ENCODE results near the gene C2orf68. TPM values are rescaled to one million over a fixed set of nuclear protein-coding genes. Genes with fewer than 3 reads are reported as not detected.

C2orf68 gene
- total and polyA plus RNA-seq, 2 of the 13 experiments (the other 11 are each of a cell fraction or from before 2014, with no cell fraction given): 47.1 to 77.4 TPM

DNA sequence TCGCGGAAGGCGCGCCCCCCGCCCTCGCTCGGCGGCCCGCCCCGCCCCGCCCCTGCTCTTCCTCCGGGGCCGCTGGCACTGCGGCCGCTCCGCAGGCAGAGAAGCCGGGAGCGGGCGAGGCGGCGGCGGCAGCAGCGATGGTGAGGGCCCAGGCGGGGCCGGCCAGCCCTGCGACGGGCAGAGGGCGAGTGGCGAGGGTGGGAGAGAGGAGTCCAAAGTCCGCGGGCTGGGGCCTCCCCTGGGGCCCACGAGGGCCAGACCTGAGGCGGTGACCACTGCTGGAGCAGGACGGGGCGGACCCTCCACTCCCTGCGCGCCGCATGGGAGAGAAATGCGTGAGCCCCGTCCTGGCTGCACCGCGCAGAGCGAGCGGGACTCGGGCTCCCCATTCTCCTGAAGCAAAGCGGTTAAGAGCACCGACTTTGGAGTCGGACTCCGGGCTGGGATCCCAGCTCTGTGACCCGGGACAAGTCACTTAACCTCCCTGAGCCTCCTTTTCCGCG lies 27.5 kb downstream of the C2orf68 start, which contains the start of gene VAMP5 (continued):
- TF ChIP-seq JUND (CRISPR knock-in tag; IDR thresholded peaks at IDR 0.05) (0 out of 2 replicates have a peak, but pooled peaks have one; percentile 39), KDM6A (CRISPR knock-in tag; IDR thresholded peaks at IDR 0.05; ENCODE audit: low read depth) (peak; percentile 90), TCF7L2 (IDR thresholded peaks at IDR 0.05; ENCODE audit: low read depth, low read length) (no peak), ZNF20 (CRISPR knock-in tag; IDR thresholded peaks at IDR 0.05) (no peak; the same call in 1 of the 2 replicates), NONO (IDR thresholded peaks at IDR 0.05) (no peak), NONO (CRISPR knock-in tag; conservative IDR thresholded peaks at IDR 0.05) (peak; percentile 89), THAP11 (CRISPR knock-in tag; IDR thresholded peaks at IDR 0.05) (peak; percentile 7; the same call in 1 of the 2 replicates), ARNT2 (CRISPR knock-in tag; IDR thresholded peaks at IDR 0.05; ENCODE audit: low read depth) (peak; percentile 84), YEATS4 (CRISPR knock-in tag; IDR thresholded peaks at IDR 0.05; ENCODE audit: borderline replicate concordance) (peak; percentile 90), PAX8 (CRISPR knock-in tag; IDR thresholded peaks at IDR 0.05; ENCODE audit: borderline replicate concordance) (peak; percentile 78; the same call in 1 of the 2 replicates)
- TF ChIP-seq, protein P1, sequence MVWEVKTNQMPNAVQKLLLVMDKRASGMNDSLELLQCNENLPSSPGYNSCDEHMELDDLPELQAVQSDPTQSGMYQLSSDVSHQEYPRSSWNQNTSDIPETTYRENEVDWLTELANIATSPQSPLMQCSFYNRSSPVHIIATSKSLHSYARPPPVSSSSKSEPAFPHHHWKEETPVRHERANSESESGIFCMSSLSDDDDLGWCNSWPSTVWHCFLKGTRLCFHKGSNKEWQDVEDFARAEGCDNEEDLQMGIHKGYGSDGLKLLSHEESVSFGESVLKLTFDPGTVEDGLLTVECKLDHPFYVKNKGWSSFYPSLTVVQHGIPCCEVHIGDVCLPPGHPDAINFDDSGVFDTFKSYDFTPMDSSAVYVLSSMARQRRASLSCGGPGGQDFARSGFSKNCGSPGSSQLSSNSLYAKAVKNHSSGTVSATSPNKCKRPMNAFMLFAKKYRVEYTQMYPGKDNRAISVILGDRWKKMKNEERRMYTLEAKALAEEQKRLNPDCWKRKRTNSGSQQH (CRISPR knock-in tag; IDR thresholded peaks at IDR 0.05; ENCODE audit: low read depth): no peak
- TF ChIP-seq, protein P2, sequence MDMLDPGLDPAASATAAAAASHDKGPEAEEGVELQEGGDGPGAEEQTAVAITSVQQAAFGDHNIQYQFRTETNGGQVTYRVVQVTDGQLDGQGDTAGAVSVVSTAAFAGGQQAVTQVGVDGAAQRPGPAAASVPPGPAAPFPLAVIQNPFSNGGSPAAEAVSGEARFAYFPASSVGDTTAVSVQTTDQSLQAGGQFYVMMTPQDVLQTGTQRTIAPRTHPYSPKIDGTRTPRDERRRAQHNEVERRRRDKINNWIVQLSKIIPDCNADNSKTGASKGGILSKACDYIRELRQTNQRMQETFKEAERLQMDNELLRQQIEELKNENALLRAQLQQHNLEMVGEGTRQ (IDR thresholded peaks at IDR 0.05; ENCODE audit: low read depth, low read length): no peak; the same call in 1 of the 2 replicates
- TF ChIP-seq, protein P2 (CRISPR knock-in tag; IDR thresholded peaks at IDR 0.05; ENCODE audit: borderline replicate concordance): no peak; the same call in 1 of the 2 replicates
- TF ChIP-seq, protein P3, sequence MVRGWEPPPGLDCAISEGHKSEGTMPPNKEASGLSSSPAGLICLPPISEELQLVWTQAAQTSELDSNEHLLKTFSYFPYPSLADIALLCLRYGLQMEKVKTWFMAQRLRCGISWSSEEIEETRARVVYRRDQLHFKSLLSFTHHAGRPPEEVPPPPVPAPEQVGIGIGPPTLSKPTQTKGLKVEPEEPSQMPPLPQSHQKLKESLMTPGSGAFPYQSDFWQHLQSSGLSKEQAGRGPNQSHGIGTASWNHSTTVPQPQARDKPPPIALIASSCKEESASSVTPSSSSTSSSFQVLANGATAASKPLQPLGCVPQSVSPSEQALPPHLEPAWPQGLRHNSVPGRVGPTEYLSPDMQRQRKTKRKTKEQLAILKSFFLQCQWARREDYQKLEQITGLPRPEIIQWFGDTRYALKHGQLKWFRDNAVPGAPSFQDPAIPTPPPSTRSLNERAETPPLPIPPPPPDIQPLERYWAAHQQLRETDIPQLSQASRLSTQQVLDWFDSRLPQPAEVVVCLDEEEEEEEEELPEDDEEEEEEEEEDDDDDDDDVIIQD (CRISPR knock-in tag; IDR thresholded peaks at IDR 0.05; ENCODE audit: low read depth): no peak
- TF ChIP-seq, protein P4, sequence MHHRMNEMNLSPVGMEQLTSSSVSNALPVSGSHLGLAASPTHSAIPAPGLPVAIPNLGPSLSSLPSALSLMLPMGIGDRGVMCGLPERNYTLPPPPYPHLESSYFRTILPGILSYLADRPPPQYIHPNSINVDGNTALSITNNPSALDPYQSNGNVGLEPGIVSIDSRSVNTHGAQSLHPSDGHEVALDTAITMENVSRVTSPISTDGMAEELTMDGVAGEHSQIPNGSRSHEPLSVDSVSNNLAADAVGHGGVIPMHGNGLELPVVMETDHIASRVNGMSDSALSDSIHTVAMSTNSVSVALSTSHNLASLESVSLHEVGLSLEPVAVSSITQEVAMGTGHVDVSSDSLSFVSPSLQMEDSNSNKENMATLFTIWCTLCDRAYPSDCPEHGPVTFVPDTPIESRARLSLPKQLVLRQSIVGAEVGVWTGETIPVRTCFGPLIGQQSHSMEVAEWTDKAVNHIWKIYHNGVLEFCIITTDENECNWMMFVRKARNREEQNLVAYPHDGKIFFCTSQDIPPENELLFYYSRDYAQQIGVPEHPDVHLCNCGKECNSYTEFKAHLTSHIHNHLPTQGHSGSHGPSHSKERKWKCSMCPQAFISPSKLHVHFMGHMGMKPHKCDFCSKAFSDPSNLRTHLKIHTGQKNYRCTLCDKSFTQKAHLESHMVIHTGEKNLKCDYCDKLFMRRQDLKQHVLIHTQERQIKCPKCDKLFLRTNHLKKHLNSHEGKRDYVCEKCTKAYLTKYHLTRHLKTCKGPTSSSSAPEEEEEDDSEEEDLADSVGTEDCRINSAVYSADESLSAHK (CRISPR knock-in tag; IDR thresholded peaks at IDR 0.05; ENCODE audit: borderline replicate concordance): peak; percentile 69; the same call in 1 of the 2 replicates
- TF ChIP-seq, protein P5, sequence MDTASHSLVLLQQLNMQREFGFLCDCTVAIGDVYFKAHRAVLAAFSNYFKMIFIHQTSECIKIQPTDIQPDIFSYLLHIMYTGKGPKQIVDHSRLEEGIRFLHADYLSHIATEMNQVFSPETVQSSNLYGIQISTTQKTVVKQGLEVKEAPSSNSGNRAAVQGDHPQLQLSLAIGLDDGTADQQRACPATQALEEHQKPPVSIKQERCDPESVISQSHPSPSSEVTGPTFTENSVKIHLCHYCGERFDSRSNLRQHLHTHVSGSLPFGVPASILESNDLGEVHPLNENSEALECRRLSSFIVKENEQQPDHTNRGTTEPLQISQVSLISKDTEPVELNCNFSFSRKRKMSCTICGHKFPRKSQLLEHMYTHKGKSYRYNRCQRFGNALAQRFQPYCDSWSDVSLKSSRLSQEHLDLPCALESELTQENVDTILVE (CRISPR knock-in tag; IDR thresholded peaks at IDR 0.05): no peak
- TF ChIP-seq, protein P6, sequence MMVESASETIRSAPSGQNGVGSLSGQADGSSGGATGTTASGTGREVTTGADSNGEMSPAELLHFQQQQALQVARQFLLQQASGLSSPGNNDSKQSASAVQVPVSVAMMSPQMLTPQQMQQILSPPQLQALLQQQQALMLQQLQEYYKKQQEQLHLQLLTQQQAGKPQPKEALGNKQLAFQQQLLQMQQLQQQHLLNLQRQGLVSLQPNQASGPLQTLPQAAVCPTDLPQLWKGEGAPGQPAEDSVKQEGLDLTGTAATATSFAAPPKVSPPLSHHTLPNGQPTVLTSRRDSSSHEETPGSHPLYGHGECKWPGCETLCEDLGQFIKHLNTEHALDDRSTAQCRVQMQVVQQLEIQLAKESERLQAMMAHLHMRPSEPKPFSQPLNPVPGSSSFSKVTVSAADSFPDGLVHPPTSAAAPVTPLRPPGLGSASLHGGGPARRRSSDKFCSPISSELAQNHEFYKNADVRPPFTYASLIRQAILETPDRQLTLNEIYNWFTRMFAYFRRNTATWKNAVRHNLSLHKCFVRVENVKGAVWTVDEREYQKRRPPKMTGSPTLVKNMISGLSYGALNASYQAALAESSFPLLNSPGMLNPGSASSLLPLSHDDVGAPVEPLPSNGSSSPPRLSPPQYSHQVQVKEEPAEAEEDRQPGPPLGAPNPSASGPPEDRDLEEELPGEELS (CRISPR knock-in tag; IDR thresholded peaks at IDR 0.05): peak; percentile 48
- TF ChIP-seq, protein P7, sequence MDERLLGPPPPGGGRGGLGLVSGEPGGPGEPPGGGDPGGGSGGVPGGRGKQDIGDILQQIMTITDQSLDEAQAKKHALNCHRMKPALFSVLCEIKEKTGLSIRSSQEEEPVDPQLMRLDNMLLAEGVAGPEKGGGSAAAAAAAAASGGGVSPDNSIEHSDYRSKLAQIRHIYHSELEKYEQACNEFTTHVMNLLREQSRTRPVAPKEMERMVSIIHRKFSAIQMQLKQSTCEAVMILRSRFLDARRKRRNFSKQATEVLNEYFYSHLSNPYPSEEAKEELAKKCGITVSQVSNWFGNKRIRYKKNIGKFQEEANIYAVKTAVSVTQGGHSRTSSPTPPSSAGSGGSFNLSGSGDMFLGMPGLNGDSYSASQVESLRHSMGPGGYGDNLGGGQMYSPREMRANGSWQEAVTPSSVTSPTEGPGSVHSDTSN (CRISPR knock-in tag; IDR thresholded peaks at IDR 0.05): no peak
